Measurements from ENCODE around the gene PPP1CA.

Gene PPP1CA

DNA sequence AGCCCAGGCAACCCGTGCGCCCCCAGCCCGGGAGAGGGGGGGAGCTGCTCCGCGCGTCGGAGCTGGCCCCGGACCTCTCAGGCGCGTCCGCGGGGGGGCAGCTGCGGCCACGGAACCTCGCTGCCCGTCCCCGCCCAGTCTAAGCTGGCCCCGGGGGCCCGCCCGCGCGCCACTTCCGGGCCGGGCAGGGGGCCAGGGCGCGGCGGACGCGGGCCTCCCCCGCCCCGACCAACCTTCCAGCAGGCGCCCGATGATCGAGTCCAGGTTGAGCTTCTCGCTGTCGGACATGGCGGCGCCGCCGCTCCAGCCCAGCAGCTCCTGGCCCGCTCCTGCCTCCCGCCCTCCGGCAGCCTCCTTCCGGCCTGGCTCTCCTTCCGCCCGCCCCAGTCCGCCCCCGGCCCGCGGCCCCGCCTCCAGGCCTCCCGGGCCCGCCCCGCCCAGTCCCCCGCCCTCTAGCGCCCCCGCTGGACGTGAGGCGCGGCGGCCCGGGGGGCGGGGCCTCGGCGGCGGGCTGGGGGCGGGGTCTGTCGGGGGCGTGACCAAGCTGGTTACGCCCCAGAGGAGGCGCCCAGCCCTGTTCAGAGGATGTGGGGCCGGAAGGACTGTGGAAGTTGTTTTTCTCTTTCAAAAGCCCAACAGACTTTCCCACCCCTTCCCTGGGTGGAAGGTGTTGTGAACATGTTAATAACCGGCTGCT, at the start of gene PPP1CA:
Gene PPP1CA (minus strand): TSS at position 364 of the 697 bp plus-strand sequence. CDS start 76 bp downstream, at position 288.
- DNase-seq (ENCODE audit: low spot score), result peak; percentile 99

DNA sequence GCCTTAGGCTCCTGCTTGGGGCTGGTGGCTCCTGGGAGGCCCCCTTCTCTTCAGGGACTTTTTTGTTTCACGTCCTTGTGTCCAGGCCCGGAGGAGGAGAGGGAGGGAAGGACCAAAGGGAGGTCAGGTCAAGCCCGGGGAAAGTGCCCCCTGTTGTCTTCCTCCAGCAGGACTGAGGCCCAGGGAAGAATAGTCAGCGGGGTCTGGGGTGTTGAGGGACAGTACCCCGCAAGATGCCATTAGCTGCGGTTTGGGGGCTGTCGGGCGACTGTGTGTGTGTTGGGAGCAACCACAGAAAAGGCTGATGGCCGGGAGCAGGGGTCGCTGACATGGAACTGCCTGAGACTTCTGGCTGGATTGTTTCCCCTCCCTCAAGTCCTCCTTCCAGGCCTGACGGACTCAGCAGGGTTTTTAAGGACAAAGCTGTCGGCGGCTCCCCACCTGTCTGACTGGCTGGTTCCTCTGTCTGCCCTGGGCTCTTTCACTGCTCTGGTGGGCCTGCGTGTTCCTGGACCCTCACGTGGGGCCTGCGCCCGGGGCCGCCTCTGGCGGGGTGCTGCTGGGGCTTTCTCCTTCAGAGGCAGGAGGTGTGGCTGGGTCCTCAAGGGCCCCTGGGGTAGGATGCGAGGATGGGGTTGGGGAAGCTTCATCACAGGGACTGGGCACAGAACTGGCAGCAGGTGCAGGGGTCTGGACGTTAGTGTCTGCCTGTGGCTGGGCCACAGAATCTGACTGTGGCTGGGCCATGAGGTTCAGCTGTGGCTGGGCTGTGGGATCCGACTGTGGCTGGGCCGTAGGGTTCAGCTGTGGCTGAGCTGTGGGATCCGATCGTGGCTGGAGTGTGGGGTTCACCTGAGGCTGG, 49.4 kb upstream of the PPP1CA start:
- DNase-seq (ENCODE audit: low spot score), result no peak

DNA sequence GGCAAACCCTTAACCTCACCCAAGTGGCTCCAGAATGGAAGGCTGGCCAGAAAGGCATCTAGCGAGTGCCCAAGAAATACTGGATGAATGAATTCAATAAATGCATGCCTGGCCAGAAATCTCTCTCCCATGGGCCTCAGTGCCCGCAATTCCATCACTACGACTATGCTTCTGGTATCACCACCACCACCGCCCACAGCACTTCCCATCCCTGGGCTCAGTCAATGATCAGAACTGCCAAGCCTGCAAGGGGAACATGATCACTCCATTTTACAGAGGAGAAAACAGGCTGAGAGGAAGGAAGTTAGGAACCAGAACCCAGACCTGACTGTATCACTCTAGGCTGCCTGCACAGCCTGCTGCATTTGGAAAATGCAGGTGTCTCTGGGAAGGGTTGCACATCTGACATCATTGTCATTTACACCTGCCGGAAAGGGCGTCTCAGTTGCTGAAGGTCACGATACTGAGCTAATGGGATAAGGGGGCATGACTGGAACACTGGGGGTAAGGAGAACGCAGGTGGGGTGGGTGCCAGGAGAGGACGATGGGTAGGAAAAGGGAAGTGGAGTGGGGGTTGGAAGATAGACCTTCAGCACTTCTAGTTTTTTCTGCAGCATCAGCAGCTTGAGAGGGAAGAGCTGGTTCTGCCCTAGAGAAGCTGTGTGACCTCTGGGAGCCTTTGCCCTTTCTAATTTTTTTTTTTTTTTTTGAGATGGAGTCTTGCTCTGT, 47.6 kb upstream of the PPP1CA start:
- DNase-seq (ENCODE audit: low spot score), result no peak

- no peak for DNase-seq (ENCODE audit: low spot score)
These were observed 46.6 kb upstream of the PPP1CA start for GRCh38 chr11:67448220-67448609.

- no peak for DNase-seq (ENCODE audit: low spot score)
These were observed 43.9 kb upstream of the PPP1CA start for GRCh38 chr11:67445515-67445914.

DNA sequence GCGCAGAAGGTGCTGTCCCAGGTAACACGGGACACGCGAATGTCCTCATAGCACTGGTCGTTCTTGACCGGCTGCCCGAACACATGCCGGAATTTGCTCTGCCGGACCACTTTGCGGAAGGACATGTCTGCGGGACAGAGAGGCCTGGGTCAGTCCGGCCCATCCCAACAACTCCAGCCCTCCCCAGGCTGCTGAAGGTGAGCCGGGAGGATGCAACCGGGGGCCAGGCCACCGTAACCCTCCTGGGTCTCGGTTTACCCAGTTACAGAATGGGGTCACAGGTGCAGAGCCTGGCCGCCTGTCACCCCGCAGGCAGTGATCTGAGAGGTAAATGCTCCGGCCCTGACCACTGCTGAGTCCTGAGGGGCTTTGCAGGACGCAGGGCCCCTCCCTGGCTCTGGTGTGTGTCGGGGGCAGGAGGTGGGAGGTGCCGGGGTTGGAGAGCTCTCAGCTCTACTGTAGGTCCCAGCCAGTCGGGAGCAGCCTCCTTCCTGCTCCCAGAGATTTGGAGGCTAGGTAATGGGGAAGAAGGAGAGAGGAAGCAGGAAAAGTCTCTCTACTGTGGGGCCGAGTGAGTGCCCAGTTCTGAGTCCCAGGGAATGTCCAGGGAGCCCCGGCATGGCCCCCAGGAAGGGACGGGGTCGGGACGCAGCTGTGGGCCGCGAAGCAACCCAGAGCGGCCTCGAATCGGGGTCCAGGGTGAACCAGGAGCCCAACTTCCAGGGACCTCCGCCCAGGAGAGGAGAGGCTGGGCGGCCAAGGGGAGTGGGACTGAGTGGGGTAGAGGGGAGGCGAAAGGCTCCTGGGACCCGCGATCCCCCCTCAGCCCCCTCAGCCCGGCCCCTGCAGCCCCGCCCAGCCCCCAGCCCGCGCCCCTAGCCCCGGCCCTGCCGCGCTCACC, 41.1 kb upstream of the PPP1CA start:
- DNase-seq (ENCODE audit: low spot score), result peak; percentile 52

DNA sequence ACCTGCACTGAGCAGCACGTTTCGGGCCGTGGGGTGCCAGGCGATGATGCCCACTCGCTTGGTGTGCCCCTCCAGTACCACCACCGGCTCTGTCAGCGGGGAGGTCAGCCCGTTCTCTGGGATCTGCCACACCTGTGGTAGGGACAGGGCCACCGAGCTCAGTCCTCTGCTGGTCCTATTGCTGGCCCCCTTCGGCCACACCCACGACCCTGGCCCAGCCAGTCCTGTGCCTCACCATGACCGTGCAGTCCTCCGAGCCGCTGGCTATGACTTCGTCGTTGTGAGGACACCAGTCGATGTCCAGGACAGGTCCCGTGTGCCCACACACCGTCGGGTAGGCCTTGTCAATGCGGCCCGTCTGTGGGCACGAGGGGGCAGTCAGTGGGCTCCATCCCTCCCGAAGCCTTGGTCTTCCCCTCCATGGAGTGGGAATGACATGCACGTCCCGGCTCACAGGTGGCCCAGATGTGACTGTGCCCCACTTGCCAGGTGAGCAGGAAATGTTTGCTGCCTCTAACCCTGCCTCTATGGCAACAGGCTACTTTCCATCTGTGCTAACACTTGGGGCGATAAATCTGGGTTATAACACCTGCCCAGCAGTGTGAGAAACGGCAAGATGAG, 40.2 kb upstream of the PPP1CA start:
- no peak for DNase-seq (ENCODE audit: low spot score)

- DNase-seq (ENCODE audit: low spot score), result no peak
These were observed 39.5 kb upstream of the PPP1CA start for GRCh38 chr11:67441098-67441563.

DNA sequence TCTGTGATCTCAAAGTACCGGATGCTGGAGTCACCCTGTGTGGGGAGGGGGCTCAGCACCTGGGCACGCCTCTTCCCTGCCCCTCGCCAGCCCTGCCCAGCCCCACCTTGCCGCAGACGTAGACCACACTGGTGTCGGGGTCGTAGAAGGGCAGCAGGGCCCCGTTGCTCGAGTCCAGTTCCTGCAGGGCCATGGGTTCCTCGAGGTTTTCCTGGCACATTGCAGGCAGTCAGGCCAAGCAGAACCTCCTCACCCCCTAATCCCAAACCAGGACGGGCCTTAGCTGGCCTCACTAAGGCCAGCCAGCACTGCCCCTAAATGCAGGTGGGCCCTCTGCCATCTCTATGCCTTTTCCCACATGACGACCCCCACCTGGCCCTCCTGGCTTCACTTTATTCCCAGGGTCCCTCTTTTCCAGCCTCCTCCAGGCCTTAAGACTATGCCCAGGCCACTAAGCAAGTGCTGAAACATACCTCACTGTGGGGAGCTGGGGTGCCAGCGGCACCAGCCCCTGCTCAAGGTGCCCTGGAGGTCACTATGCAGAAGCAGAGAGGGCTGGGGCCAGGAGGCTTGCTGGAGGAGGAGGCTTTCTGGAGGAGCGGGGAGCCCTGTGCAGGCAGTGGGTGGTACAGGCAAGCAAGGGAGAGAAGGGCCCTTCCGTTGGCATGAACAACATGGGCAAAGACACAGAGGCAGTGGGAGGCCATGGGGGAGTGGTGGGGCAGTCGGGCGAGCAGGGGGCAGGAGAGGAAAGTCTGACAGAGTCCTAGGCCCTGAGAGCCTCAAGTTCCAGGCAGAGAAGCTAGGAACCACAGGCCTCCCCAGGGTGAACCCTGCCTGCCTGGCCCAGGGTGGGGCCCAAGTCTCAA, 38.8 kb upstream of the PPP1CA start:
- DNase-seq (ENCODE audit: low spot score), result no peak

GRCh38 chr11:67439321-67440228, 37.9 kb upstream of the PPP1CA start:
- DNase-seq (ENCODE audit: low spot score), result peak; percentile 48

GRCh38 chr11:67438158-67438902, 36.7 kb upstream of the PPP1CA start:
- DNase-seq (ENCODE audit: low spot score), result no peak

- no peak for DNase-seq (ENCODE audit: low spot score)
These were observed 36.1 kb upstream of the PPP1CA start for GRCh38 chr11:67437809-67438157.

GRCh38 chr11:67437082-67437808, 35.6 kb upstream of the PPP1CA start, which contains the start of gene PTPRCAP:
Gene PTPRCAP, minus strand, starts transcription at chr11:67437682. Its CDS starts 63 bp downstream, at chr11:67437619.
- no peak for DNase-seq (ENCODE audit: low spot score)

- no peak for DNase-seq (ENCODE audit: low spot score)
These were observed 34.9 kb upstream of the PPP1CA start for GRCh38 chr11:67436459-67437081.

GRCh38 chr11:67435727-67436458, 34.2 kb upstream of the PPP1CA start:
- no peak for DNase-seq (ENCODE audit: low spot score)

DNA sequence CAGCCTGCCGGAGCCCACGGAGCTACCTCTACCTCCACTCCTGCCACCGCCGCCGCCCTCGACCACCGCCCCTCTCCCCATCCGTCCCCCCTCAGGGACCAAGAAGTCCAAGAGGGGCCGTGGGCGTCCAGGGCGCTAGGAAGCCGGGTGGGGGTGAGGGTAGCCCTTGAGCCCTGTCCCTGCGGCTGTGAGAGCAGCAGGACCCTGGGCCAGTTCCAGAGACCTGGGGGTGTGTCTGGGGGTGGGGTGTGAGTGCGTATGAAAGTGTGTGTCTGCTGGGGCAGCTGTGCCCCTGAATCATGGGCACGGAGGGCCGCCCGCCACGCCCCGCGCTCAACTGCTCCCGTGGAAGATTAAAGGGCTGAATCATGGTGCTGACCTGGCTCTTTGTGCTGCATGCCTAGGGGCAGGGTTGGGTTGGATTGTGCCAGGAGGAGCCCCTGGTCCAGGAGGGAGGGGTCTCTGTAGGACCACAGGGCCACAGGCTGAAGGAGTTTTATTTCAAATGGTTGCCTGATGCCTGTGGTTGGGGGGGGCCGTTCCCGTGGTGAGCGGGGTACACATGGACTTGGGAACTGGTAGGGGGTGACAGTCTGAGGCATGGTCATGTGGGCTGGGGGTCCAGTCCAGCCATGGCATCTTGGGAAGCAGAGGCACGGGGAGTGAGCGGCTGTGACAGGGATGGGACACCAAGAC, 33.5 kb upstream of the PPP1CA start:
- no peak for DNase-seq (ENCODE audit: low spot score)

Measured in GM03348 (cell line).